ENCODE measurements around the gene NUDT14.

NUDT14 gene

DNA sequence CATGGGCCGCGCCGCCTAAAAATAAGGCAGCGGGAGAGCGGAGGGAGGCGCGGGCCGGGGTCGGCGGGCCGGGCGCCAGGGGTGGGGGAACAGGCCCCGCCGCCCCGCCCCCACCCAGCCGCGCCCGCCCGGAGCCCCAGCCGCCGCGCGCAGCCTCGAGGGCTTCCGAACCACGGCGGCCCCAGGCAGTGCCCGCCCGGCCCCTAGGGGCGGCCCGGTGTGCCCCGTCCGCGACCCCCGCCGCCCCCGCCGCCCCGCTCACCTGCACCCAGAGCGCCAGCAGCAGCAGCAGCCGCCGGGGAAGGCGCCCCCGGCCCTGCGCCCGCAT lies 13.1 kb downstream of the NUDT14 start:
- Histone ChIP-seq H3K4me1 (no peaks in the 10 kb centered on the region), H3K4me3 (ENCODE audit: low read depth, low read length) (peak overlapping the region; percentile 34), H3K9me3 (no peaks in the 10 kb centered on the region), H3K27me3 (peaks cover 14% of the 10 kb centered on the region), H3K36me3 (no peaks in the 10 kb centered on the region)
- DNase-seq, result no peak
- TF ChIP-seq, protein P1, sequence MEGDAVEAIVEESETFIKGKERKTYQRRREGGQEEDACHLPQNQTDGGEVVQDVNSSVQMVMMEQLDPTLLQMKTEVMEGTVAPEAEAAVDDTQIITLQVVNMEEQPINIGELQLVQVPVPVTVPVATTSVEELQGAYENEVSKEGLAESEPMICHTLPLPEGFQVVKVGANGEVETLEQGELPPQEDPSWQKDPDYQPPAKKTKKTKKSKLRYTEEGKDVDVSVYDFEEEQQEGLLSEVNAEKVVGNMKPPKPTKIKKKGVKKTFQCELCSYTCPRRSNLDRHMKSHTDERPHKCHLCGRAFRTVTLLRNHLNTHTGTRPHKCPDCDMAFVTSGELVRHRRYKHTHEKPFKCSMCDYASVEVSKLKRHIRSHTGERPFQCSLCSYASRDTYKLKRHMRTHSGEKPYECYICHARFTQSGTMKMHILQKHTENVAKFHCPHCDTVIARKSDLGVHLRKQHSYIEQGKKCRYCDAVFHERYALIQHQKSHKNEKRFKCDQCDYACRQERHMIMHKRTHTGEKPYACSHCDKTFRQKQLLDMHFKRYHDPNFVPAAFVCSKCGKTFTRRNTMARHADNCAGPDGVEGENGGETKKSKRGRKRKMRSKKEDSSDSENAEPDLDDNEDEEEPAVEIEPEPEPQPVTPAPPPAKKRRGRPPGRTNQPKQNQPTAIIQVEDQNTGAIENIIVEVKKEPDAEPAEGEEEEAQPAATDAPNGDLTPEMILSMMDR (IDR thresholded peaks at IDR 0.05; ENCODE audit: low read depth, low read length), result no peak

DNA sequence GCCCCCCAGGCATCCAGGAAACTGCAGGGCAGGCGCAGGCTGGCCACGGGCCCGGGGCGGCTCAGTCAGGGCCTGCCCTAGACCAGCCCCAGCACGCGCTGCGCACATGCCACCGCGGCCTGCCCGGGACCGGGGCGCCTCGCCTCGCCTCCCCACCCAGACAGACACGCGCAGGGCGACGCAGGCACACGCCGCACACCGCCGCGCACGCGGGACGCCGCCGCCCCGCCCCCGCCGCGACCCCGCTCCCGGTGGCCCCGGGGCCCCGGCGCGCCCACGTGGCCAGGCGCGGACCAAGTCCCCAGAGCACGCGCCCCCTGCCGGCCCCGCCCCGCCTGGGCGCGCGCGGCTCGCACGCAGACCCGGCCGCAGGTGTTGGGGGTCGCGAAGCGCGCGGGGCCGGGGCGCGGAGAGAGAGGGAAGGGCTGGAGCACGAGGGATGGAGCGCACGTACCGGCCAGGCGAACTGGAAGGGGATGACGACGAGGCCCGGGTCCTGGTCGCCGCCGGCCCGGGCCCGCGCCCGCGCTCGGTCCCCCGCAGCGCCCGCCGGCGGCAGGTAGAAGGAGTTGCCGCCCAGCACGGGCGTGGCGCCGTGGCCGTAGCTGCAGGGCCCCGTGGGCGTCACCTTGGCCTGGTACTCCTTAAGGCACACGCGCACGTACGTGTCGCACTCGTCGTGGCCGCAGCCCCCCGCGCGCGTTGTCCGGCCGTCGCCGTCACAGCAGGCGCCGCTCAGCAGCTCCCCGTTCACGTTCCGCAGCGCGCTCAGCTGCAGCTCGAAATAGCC lies 13.6 kb downstream of the NUDT14 start:
- TF ChIP-seq, protein P1 (IDR thresholded peaks at IDR 0.05; ENCODE audit: low read depth, low read length), result no peak
- no peaks in the 10 kb centered on the region for H3K36me3 ChIP-seq
- H3K4me1 ChIP-seq, result no peaks in the 10 kb centered on the region
- H3K27me3 ChIP-seq, result peaks cover 14% of the 10 kb centered on the region
- no peaks in the 10 kb centered on the region for H3K9me3 ChIP-seq
- H3K4me3 ChIP-seq (ENCODE audit: low read depth, low read length), result peak overlapping the region; percentile 34
- DNase-seq, result no peak

DNA sequence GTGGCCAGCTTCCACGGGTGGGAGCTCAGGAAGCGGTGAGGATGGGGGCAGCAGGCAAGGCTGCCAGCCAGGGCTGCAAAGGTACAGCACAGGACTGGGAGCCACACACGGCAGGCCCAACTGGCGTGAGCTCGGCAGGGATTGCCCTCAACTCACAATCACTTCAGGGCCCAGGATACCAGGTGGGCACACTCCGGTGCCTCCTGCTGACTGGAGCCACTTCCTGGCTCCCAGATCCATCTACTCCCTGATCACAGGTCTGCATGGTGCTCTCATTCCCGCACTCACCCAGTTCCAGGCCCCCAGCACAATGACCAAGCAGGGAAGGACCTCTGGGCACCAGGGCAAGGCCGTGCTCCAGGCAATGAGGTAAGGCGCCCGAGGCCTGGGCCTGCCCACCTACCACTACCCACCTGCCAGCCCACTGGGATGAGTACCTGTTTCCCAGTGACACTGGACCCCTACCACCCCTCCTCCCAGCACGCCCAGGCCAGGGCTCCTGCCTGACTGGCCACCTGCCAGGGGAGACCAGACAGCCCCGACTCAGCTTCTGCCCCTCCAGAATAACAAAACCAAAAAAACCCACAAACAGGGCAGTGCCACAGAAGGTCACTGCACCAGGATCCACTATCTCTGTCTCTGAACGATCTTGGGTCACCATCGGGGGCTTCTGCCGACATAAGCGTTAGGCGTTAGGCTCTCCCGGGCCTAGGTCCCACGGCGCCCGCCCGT lies 14.4 kb downstream of the NUDT14 start:
- H3K4me1 ChIP-seq, result no peaks in the 10 kb centered on the region
- TF ChIP-seq, protein P1 (IDR thresholded peaks at IDR 0.05; ENCODE audit: low read depth, low read length), result no peak
- H3K4me3 ChIP-seq (ENCODE audit: low read depth, low read length), result no peak overlapping the region; the same call in 1 of the 2 replicates
- H3K27me3 ChIP-seq, result peaks cover 14% of the 10 kb centered on the region
- H3K9me3 ChIP-seq, result no peaks in the 10 kb centered on the region
- DNase-seq, result no peak
- H3K36me3 ChIP-seq, result no peaks in the 10 kb centered on the region

DNA sequence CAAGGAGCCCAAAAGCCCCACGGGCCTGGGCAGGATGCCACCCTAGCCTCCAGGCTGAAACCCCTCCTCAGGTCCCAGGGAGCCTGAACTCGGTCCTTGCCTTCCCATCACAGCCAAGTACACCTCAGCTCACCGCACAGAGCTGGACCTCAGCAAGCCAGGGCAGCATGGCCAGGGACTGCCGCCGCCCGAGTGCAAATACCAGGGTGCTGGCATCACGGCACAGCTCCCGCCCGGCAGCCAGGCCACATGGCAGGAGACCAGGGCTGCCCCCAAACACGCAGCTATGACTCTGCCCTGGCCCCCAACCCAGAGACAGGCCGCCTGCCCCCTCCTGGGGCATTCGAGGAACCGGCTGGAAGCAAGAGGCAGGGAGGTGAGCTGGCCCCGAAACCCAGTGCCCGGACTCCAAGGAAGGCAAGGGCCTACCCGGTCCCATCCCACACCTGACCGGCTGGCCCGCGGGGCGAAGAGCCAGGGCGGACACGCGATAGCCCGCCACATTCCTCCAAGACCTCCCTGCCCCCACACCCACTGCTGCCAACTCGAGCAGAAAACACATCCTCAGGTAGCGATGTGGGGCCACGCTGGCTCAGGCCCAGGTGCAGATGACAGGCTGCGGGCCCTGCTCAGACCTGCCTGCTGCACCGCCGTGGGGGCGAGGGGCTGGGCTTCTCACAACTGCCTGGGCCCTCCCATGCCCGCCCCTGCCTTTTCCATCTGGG lies 15.2 kb downstream of the NUDT14 start:
- TF ChIP-seq, protein P1 (IDR thresholded peaks at IDR 0.05; ENCODE audit: low read depth, low read length), result no peak
- Histone ChIP-seq H3K4me1 (no peaks in the 10 kb centered on the region), H3K27me3 (peaks cover 14% of the 10 kb centered on the region), H3K36me3 (no peaks in the 10 kb centered on the region), H3K4me3 (ENCODE audit: low read depth, low read length) (no peak overlapping the region), H3K9me3 (no peaks in the 10 kb centered on the region)
- DNase-seq, result no peak

DNA sequence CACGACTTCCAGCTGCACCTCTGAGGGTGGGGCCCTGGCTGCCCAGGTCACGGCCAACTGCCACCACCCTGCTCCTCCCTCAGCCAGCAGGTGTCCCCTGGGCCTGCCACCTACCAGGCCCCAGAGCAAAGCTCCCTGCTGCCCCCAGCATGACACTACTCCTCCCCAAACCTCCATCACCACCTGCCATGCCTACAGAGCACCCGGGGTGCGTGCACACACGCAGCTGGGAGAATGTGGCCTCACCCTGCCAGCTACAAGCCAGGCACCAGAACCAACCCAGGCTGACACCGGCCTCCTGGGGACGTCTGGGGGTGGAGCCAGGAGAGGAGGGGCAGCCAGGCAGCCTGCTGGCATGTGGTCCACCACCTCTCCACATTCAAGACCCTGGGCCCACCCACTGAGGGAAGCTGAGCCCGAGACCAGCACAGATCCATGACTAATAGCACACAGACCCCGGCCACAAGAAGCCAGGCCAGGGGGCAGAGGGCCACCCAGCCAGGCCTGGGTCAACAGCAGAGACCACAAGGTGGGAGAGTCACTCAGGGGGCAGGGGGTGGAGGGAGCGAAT lies 15.9 kb downstream of the NUDT14 start:
- Histone ChIP-seq H3K4me1 (no peaks in the 10 kb centered on the region), H3K4me3 (ENCODE audit: low read depth, low read length) (no peak overlapping the region), H3K9me3 (no peaks in the 10 kb centered on the region), H3K27me3 (peaks cover 14% of the 10 kb centered on the region), H3K36me3 (no peaks in the 10 kb centered on the region)
- DNase-seq, result no peak
- TF ChIP-seq, protein P1 (IDR thresholded peaks at IDR 0.05; ENCODE audit: low read depth, low read length), result no peak
